NCI-H187 (cell line): ENCODE measurements around the gene KARS1.
"Not testable (repeated sequence)": the region's sequence is repeated elsewhere in the genome, so short reads cannot be mapped to it uniquely, and the experiment has no call there.

Experiments used
- DNase-seq, 2 experiments: peaks; one replicate each; lab custom pipeline; 2025; lab: John Stamatoyannopoulos, UW

The KARS1 gene

DNA sequence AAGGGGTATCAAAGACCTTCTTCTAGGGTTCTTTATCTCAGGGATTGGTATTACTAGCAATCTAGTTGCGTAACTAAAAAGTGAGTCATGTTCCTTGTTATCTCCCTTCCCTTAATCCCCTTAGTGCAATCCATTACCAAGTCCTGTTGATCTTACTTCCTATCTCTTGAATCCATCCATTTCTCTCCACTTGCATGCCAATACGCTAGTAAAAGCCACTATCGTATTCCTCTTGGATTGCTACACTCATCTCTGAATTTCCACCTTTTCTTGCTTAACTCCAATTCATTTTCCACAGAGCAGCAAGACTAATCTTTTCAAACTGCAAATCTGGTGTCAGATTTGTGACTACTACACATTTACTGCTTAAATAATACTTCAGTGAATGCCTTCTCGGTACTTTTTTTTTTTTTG, 22.5 kb downstream of the KARS1 start:
- no peak for DNase-seq

DNA sequence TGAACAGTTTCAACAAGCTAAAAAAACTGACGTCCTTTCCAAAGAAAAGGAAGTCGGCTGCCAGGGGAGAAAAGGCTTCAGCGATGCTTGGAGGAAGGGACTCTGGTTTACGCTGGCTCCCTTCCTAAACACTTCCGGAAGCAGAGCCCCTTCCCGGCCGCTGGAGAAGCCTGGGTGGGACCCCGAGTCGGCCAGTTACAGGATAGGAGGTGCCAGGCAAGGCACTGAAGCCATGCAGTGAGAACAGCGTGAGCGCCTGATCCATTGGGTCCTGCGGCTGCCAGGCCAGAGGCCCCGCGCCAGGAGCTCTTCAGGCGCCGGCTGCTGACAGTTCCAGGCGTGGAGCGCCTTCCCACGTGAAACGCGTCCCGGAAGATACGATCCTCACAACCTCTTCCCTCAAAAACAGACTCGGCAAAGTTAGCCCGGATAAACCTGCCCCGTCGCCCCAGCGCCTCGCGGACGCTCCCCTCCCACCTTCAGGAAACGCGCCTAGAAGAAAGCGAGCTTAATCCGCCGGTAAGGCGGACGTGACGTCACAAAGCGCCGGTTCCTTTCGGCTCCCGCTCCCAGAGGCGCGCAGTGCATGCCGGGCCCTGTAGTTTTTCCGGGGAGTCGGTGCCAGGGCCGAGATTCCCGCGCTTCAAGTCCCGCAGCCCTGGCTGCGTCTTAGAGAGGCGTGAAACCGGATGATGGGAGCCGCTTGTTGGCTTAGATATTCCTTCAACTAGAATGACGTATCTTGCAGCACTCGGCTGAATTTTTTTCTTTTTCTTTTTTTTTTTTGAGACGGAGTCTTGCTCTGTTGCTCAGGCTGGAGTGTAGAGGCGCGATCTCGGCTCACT, 24.5 kb downstream of the KARS1 start, which contains the start of gene ADAT1:
Gene ADAT1, minus strand, starts transcription at position 521 of the 845 bp plus-strand sequence. CDS start 2,482 bp downstream, outside the sequence.
- DNase-seq, result peak; percentile 68 to 85

DNA sequence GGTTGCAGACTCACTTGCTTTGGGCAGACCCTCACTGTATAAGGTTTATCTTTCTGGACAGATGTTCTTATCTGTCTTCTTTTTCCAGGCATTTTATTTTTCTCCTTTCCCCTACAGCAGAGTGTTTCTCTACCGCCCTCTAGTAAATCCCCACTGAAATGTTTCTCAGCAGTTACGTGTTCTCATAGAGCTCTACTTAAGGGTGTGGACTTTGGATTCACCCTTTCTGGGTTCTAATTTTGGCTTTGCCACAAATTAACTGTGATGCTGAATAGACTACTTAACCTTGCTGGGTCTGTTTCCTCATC, 26.3 kb downstream of the KARS1 start:
- DNase-seq, result no peak

GRCh38 chr16:75620326-75621169, 26.9 kb downstream of the KARS1 start:
- no peak for DNase-seq

DNA sequence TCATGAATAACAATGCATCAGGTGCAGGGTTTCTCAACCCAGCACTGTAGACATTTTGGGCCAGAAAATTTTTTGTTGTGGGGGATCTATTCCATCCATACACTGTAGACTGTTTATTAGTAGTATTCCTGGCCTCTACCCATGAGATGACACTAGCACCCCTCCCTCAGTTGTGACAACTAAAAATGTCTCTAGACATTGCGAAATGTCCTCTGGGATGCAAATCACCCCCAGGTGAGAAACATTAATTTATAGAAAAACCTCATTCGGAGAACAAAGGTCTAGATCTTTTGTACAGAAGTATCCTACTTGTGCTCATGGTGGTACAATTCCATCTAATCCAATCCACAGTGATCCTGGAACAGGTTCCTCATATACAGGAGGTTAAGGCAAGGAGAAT, 28.7 kb downstream of the KARS1 start:
- DNase-seq, result no peak

DNA sequence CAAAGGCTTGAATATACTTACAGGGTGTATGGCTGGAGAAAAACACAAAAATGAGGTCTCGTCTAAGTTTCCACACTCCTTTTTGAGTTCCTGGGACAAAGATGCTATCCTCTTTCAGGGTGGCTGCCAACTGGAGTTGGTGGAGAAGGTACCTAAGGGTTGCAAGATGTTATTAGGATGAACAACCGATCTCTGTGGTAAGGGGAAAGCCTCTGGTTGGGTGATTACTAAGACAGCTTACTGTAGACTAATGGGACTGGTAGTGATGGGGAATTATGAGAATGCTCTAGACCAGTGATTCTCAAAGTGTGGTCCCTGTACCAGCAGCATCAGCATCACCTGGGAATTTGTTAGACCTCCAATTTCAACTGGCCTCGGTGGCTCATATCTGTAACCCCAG, 30.3 kb downstream of the KARS1 start:
- no peak for DNase-seq

DNA sequence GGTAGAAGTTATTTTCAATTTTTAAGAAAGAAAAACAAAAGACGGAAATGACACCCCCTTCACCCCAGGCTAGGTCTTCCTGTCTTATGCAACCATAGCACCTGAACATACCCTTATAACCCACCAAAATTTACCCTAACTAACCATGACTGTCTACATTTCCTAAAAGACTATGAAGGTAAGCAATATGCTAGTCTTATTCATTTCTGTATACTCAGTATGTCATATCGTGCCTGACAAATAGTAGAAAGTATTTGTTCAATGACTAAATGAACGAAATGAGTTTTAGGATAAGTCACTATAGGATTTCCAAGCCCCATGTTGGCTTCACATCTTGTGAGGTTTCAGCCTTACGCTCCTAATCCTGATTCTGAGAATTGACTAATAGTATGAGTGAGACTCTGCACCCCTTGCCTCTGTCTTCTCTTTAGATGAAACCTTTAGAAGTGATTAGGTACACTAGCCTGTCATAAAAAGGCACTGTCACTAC, 30.9 kb downstream of the KARS1 start:
- DNase-seq, result no peak

DNA sequence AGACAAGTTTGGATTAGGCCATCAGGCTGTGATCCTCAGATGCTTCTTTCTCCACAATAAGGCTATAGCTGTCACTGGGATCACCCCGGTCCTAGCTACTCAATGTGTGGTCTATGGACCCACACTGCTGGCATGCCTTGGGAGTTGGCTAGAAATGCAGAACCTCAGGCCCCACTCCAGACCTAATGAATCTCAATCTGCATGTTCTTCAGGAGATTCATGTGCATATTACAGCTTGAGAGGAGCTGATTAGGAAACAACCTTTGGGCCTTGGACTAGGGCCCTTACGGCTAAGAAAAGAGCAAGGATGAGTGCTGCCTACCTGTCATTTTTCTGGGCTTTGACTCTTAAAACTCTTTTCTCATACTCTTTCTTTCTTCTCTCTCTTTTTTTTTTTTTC, 31.8 kb downstream of the KARS1 start:
- DNase-seq, result no peak

- no peak for DNase-seq
These were observed 33.2 kb downstream of the KARS1 start for GRCh38 chr16:75614066-75614897.

DNA sequence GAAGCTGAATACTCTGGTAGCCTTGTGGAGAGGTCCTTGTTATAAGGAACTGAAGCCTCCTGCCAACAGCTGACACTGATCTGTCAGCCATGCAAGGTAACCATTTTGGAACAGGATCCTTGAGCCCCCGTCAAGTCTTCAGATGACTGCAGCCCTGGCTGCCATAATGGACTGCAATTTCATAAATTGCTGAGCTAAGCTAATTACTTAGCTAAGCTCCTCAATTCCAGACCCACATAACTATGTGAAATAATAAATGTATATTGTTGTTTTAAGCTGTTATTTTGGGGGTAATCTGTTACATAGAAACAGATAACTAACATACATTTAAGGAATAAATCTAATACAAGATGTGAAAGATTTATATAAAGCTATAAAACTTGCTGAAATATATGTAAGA, 41.0 kb downstream of the KARS1 start:
- DNase-seq, result no peak

GRCh38 chr16:75603241-75603640, 44.2 kb downstream of the KARS1 start:
- DNase-seq, result no peak

GRCh38 chr16:75599452-75600277, 47.8 kb downstream of the KARS1 start:
- no peak for DNase-seq

DNA sequence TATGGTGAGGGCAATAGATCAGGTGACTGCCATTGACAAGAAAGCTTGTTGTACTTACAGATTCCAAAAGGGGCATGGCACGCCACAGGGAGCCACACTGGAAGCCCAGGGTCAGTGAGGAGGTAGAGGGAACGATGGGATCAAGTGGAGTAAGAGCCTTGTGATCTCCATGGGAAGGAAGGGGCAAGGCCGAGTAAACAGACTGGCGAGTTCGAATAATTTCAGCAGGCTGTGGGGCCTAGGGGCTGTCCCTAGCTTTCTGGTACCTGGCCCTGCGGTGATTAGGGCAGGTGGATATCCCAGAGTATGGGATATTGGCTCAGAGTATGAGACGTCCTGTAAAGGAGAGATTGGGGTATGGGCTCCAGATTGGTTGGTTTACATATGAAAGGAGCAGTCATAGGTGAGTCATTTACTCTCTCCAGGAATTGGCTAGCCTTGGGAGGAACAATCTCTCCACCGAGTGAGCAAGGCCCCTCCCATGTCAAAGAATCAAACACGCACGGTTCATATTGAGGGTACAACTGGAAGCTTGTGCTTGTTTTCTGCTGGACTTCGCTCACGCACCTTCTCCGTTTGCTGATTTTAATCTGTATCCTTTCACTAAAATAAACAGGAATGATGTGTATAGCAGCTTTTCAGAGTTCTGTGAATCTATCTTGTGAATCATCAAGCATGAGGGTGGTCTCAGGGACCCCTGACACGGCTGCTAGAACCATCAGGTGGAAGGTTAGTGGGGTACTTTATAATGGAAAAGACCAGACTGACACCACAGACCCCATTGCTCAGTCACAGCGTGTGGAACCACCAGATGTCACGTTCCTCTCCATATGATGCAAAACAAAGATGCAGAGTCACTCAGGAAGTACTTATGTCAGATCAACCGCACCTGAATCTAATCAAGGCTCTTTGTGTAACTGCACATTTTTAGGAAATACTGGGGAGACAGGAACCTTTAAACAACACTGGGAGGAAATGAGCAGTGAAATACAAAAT, 53.3 kb downstream of the KARS1 start:
- no peak for DNase-seq

GRCh38 chr16:75593308-75593707, 54.2 kb downstream of the KARS1 start:
- no peak for DNase-seq

DNA sequence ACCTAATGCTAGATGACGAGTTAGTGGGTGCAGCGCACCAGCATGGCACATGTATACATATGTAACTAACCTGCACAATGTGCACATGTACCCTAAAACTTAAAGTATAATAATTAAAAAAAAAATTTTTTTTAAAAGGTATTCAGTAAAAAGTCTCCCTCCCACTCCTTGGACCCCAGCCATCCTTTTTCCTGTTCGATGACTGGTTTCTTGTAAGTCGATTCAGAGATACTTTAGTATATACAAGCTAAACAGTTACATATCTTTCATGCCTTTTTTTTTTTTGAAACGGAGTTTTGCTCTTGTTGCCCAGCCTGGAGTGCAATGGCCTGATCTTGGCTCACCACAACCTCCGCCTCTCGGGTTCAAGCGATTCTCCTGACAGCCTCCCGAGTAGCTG, 55.5 kb downstream of the KARS1 start:
- DNase-seq, result not testable (repeated sequence)

DNA sequence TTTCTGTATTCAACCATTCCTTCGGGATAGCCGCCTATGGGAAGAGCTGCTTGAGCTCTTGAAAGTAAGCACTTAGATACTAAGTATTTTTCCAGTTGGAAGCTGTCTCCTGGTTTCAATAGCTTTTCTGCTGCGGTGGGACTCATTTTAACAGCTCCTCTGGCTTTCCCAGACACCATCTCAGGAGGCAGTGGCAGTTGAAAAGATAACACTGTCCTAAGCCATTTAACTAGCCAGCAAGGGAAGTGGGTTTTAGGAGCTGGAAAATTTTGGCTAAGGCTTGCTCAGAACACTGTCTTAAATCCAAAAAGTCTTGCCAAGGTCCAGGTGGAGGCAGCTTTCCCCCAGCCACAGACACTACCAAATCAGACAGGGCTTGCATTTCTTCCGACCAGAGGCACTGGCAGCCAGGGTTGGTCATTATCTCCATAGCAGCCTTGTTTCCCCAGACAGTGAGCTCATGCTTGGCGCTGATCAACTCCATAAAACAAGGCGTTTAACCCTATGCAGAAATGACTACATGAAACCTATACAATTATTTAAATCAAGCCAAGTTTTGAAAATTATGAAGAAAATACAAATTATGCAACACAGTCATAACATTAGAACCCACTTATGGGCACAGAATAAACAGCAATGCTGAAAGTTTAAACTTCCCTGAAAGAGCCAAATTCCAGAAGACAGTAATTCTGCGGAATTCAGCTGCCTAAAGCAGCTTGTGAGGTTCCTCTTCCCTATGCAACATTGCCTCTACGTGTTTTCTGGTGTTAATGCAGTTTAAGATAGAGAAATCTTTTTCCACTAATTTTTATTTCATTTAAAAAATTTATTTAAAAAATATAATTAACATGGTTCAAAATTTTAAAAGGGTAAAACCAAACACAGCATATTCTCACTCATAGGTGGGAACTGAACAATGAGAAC, 56.3 kb downstream of the KARS1 start:
- DNase-seq, result no peak

GRCh38 chr16:75589306-75589705, 58.2 kb downstream of the KARS1 start:
- no peak for DNase-seq

- no peak for DNase-seq
These were observed 58.7 kb downstream of the KARS1 start for GRCh38 chr16:75588716-75589115.

GRCh38 chr16:75584108-75584507, 63.4 kb downstream of the KARS1 start:
- DNase-seq, result no peak
